ENCODE measurements around the gene G6PC2. TPM values are rescaled to one million over a fixed set of nuclear protein-coding genes. Genes with fewer than 3 reads are reported as not detected.

Gene G6PC2
- total RNA-seq, 4 donors from 2014 or later = 0.29 TPM; not detected in 3

DNA sequence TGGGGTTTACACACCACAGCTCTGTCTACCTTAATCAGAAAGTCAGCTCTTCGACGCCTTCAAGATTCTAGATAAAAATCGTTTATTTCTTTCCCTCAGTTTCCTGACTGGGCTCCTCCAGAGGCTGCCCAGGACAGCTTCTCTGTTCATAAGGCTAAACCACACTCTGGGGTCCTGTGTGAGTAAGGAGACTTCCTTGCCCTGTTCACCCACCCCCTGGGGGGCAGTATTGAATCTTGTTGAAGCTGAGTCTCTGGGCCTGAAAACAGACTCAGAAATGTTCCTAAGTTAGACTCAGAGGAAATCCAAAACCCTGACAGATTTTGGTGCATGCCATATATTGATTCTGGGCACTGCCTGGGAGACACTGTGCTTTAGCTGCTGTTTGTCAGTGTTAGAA, 43.0 kb downstream of the G6PC2 start:
- 90 to 91% methylated on average over 3 of the region's 3 CpGs for WGBS, 2 donors
- H3K9me3 ChIP-seq = no peaks in the 10 kb centered on the region
- DNase-seq = no peak
- H3K36me3 ChIP-seq = no peaks in the 10 kb centered on the region
- H3K4me1 ChIP-seq = no peaks in the 10 kb centered on the region
- no peak for TF ChIP-seq POLR2A (IDR thresholded peaks at IDR 0.05)
- TF ChIP-seq, protein P1, sequence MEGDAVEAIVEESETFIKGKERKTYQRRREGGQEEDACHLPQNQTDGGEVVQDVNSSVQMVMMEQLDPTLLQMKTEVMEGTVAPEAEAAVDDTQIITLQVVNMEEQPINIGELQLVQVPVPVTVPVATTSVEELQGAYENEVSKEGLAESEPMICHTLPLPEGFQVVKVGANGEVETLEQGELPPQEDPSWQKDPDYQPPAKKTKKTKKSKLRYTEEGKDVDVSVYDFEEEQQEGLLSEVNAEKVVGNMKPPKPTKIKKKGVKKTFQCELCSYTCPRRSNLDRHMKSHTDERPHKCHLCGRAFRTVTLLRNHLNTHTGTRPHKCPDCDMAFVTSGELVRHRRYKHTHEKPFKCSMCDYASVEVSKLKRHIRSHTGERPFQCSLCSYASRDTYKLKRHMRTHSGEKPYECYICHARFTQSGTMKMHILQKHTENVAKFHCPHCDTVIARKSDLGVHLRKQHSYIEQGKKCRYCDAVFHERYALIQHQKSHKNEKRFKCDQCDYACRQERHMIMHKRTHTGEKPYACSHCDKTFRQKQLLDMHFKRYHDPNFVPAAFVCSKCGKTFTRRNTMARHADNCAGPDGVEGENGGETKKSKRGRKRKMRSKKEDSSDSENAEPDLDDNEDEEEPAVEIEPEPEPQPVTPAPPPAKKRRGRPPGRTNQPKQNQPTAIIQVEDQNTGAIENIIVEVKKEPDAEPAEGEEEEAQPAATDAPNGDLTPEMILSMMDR (IDR thresholded peaks at IDR 0.05) = no peak
- H3K27me3 ChIP-seq = no peaks in the 10 kb centered on the region
- intact Hi-C loops (cut with DNase I) = no loop called here
- H3K4me3 ChIP-seq (replicated peaks in 1 of 3) = no peak overlapping the region
- no peak overlapping the region for H3K27ac ChIP-seq

DNA sequence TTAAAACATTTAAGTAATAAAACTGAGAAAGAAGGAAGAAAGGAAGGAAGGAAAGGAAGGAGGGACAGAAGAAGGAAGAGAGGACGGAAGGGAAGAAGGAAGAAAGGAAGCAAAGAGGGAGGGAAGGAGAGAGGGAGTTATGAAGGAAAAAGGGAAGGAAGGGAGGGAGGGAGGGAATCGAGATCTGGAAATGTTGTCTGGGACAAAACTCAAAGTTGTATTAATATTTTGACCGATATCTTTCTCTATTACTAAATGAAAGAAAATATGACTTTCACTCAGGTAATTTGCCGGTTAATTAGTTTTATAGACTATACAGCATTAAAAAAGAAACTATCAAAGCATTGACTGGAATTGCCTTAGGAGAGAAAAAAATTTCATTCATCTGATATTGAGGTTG, 44.4 kb downstream of the G6PC2 start:
- no peaks in the 10 kb centered on the region for H3K27me3 ChIP-seq
- DNase-seq = no peak
- WGBS, 2 donors = 62 to 72% methylated on average over 4 of the region's 4 CpGs
- intact Hi-C loops (cut with DNase I) = no loop called here
- no peaks in the 10 kb centered on the region for H3K36me3 ChIP-seq
- H3K9me3 ChIP-seq = no peaks in the 10 kb centered on the region
- H3K4me3 ChIP-seq (replicated peaks in 1 of 3) = no peak overlapping the region
- H3K27ac ChIP-seq = no peak overlapping the region
- TF ChIP-seq, protein P1 (IDR thresholded peaks at IDR 0.05) = no peak
- TF ChIP-seq POLR2A (IDR thresholded peaks at IDR 0.05) = no peak
- no peaks in the 10 kb centered on the region for H3K4me1 ChIP-seq

DNA sequence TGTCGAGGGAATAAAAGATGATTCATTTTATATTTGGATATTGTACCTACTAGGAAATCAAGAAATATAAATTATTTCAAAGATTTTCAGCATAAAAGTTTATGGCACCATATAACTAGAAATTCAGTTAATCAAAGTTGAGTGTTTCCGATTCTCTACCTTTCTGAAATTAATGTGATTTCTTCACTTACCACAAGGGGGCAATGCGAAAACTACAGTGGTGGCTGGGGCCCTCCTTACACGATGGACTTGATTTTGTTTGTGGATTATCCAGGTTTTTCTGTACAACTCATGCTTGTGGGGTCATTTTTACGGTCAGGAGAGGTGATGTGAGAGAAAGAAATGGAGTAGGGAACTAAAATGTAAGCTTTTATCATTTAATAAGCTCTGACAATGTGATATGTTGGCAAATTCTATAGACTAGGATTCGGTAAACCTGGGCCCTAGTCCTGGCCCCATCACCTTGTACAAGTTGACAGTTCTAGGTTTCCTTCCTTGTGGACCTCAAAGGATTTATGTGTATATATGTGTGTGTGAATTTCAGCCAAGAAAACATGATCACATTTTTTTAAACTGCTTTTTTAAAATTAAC, 47.6 kb downstream of the G6PC2 start:
- no peak overlapping the region for H3K27ac ChIP-seq
- no peak for TF ChIP-seq POLR2A (IDR thresholded peaks at IDR 0.05)
- TF ChIP-seq, protein P1 (IDR thresholded peaks at IDR 0.05) = peak; percentile 20 to 57 (median 32)
- intact Hi-C loops (cut with DNase I) = no loop called here
- no peak for DNase-seq
- no peaks in the 10 kb centered on the region for H3K36me3 ChIP-seq
- H3K9me3 ChIP-seq = no peaks in the 10 kb centered on the region
- WGBS, 2 donors = 60 to 64% methylated on average over 6 of the region's 6 CpGs
- H3K27me3 ChIP-seq = no peaks in the 10 kb centered on the region
- no peak overlapping the region for H3K4me3 ChIP-seq (replicated peaks in 1 of 3)
- H3K4me1 ChIP-seq = no peaks in the 10 kb centered on the region

DNA sequence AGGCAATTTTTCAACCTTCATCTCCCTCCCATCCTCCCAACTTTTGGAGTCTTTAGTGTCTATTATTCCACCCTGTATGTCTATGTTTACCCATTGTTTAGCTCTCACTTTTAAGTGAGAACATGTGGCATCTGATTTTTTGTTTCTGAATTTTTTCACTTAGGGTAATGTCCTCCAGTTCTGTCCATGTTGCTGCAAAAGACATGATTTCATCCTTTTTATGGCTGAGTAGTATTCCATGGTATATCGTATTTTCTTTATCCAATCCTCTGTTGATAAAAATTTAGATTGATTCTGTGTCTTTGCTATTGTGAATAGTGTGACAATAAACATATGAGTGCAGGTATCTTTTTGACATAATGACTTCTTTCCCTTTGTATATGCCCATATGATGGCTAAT, 48.2 kb downstream of the G6PC2 start:
- intact Hi-C loops (cut with DNase I) = no loop called here
- H3K4me3 ChIP-seq (replicated peaks in 1 of 3) = no peak overlapping the region
- H3K4me1 ChIP-seq = no peaks in the 10 kb centered on the region
- H3K27ac ChIP-seq = no peak overlapping the region
- TF ChIP-seq, protein P1 (IDR thresholded peaks at IDR 0.05) = no peak
- no peak for TF ChIP-seq POLR2A (IDR thresholded peaks at IDR 0.05)
- no peaks in the 10 kb centered on the region for H3K36me3 ChIP-seq
- H3K27me3 ChIP-seq = no peaks in the 10 kb centered on the region
- WGBS, 2 donors = 94 to 98% methylated on average over 1 of the region's 1 CpG
- H3K9me3 ChIP-seq = no peaks in the 10 kb centered on the region
- DNase-seq = no peak

GRCh38 chr2:168951871-168952270, 50.8 kb downstream of the G6PC2 start:
- H3K27me3 ChIP-seq = no peaks in the 10 kb centered on the region
- no peaks in the 10 kb centered on the region for H3K36me3 ChIP-seq
- H3K4me1 ChIP-seq = no peaks in the 10 kb centered on the region
- DNase-seq = no peak
- intact Hi-C loops (cut with DNase I) = no loop called here
- 81 to 96% methylated on average over 1 of the region's 1 CpG for WGBS, 2 donors
- TF ChIP-seq POLR2A (IDR thresholded peaks at IDR 0.05) = no peak
- TF ChIP-seq, protein P1 (IDR thresholded peaks at IDR 0.05) = no peak
- no peak overlapping the region for H3K4me3 ChIP-seq (replicated peaks in 1 of 3)
- no peaks in the 10 kb centered on the region for H3K9me3 ChIP-seq
- H3K27ac ChIP-seq = no peak overlapping the region

All from thyroid gland (tissue), 4 donors.